Measurements from ENCODE around the gene DTX4.

The DTX4 gene

DNA sequence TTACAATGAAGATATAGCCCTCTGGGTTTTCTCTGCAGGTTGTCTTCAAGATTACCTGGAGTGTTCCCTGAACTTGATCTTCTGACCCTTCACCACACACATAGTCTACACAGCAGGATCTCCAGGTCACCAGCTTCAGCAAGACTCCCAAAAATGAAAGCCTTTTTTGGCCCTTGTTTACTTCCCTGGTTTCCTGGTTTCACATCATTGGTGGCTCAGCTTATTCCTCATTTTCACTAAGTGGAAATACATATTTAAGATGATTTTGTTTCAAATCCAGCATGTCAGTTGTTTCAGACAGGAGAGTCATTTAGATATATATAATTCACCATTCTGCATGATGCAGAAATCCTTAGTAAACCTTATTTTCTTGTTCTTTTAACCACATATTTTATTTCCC lies 82.4 kb downstream of the DTX4 start:
- no peak overlapping the region for H3K4me3 ChIP-seq (replicated peaks; ENCODE audit: low read depth, low read length)
- TF ChIP-seq, protein P1, sequence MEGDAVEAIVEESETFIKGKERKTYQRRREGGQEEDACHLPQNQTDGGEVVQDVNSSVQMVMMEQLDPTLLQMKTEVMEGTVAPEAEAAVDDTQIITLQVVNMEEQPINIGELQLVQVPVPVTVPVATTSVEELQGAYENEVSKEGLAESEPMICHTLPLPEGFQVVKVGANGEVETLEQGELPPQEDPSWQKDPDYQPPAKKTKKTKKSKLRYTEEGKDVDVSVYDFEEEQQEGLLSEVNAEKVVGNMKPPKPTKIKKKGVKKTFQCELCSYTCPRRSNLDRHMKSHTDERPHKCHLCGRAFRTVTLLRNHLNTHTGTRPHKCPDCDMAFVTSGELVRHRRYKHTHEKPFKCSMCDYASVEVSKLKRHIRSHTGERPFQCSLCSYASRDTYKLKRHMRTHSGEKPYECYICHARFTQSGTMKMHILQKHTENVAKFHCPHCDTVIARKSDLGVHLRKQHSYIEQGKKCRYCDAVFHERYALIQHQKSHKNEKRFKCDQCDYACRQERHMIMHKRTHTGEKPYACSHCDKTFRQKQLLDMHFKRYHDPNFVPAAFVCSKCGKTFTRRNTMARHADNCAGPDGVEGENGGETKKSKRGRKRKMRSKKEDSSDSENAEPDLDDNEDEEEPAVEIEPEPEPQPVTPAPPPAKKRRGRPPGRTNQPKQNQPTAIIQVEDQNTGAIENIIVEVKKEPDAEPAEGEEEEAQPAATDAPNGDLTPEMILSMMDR (IDR thresholded peaks at IDR 0.05; ENCODE audit: low read length, missing control alignments) = no peak
- no peak for DNase-seq (ENCODE audit: low read depth)

DNA sequence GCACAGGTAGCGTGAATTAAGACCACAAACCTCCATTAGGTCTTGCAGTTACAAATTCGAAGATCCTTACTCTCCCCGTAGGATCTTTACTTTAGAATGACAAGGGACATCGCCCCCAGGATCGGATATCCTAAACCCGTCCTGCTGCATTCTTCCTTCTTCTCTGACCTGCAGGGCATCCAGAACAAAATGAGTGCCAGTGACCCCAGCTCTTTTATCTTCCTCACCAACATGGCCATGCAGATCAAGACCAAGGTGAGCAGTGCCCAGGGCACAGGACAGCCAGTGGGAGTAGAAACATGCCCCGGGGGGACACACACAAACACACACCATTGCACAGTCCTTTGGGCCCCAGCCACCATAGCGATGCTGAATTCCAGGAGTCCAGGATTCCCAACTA lies 83.3 kb downstream of the DTX4 start:
- DNase-seq (ENCODE audit: low read depth) = no peak
- H3K4me3 ChIP-seq (replicated peaks; ENCODE audit: low read depth, low read length) = no peak overlapping the region
- TF ChIP-seq, protein P1 (IDR thresholded peaks at IDR 0.05; ENCODE audit: low read length, missing control alignments) = no peak

Measured in fibroblast of pulmonary artery (primary cell).